SK-N-SH (cell line): ENCODE data around the gene ZNF555.

Experiments used
- EP300 ChIP-seq, 2 experiments: IDR thresholded peaks; 2 replicates each; pipeline versions ENCODE4 v1.4.0 to v1.6.1; 2012; ENCODE audit warnings: borderline replicate concordance in 1 of 2, low read depth in 1 of 2, low read length in 1 of 2
- EZH2phosphoT487 ChIP-seq: fragments of 200-600 bp; sonication (generic); IDR thresholded peaks from 2 replicates; pipeline ENCODE4 v1.6.1; 2017; ENCODE audit warnings: low read depth, mixed run types, mild to moderate bottlenecking, antibody characterized with exemption, moderate library complexity, borderline replicate concordance
- FOXJ3 ChIP-seq: sonication (generic); formaldehyde crosslinking; IDR thresholded peaks from 2 replicates; pipeline ENCODE4 v1.5.1; 2020; ENCODE audit warnings: mild to moderate bottlenecking, missing genetic modification reagents
- FOXM1 ChIP-seq: IDR thresholded peaks from 2 replicates; pipeline ENCODE4 v1.4.0; 2012; ENCODE audit warnings: low read depth, mild to moderate bottlenecking
- MAX ChIP-seq: IDR thresholded peaks from 2 replicates; pipeline ENCODE4 v1.4.0; 2012; ENCODE audit warnings: low read depth
- RAD21 ChIP-seq: IDR thresholded peaks from 2 replicates; pipeline ENCODE4 v1.6.1; 2012; ENCODE audit warnings: mild to moderate bottlenecking, low read length
- SMC3 ChIP-seq: IDR thresholded peaks from 2 replicates; pipeline ENCODE4 v1.6.1; 2012; ENCODE audit warnings: low read depth, low read length, improper control_type of control experiment
- TAF1 ChIP-seq: IDR thresholded peaks from 2 replicates; pipeline ENCODE4 v1.6.1; 2012; ENCODE audit warnings: low read depth, mild to moderate bottlenecking, low read length, moderate library complexity, borderline replicate concordance
- TF ChIP-seq, protein P1 (sequence below): fragments of 200-600 bp; sonication (generic); IDR thresholded peaks from 2 replicates; pipeline ENCODE4 v1.6.1; 2017; ENCODE audit warnings: antibody characterized with exemption, mild to moderate bottlenecking, moderate library complexity
- TF ChIP-seq, protein P2 (sequence below): IDR thresholded peaks from 2 replicates; pipeline ENCODE4 v1.6.1; 2012; ENCODE audit warnings: mild to moderate bottlenecking, low read depth, low read length, moderate library complexity

DNA sequence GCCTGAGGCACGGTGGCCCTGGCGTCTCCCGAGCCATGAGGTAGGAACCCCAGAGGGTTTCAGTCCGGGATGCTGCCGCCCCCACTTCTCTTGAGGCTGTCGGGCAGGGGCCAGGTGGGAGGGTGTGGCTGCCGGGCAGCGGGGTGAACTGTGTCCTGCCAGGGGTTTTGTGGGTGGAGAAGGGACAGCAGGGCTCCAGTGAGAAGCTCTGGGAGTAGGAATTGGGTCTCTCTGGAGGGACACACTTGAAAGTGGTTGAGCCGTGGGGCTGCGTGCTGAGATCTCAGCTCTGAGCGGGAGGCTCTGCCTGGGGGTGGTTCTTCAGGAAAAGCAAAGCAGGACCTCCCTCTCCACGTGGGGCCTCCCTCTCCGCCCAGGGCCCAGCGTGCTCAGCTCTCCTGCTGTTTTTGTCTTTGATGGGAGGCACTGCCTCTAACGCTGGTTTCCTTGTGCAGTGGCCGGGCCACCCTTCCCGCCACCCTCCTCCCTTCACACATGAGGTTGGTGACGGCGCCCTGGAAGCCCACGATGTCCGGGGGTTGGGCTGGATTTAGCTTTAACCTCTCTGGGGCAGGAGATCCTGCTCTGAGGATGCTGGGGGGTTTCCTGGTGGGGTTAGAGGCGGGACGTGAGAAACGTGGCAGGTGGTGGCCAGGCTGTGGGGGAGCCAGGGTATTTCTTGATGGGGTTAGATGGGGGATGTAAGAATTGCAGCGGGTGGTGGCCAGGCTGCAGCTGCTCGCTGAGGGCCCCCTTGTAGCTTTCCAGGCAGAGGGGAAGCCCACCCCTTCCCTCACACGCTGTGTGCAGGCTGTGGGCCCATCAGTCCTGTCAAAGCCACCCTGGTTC, 36.9 kb upstream of the ZNF555 start:
- TF ChIP-seq FOXM1 (no peak), SMC3 (no peak), FOXJ3 (CRISPR knock-in tag) (no peak), EP300 (IDR thresholded peaks at IDR 0.05; ENCODE audit: borderline replicate concordance in 1 of 2, low read depth in 1 of 2, low read length in 1 of 2) (no peak), MAX (no peak), RAD21 (no peak), EZH2phosphoT487 (no peak), TAF1 (no peak)
- TF ChIP-seq, protein P1, sequence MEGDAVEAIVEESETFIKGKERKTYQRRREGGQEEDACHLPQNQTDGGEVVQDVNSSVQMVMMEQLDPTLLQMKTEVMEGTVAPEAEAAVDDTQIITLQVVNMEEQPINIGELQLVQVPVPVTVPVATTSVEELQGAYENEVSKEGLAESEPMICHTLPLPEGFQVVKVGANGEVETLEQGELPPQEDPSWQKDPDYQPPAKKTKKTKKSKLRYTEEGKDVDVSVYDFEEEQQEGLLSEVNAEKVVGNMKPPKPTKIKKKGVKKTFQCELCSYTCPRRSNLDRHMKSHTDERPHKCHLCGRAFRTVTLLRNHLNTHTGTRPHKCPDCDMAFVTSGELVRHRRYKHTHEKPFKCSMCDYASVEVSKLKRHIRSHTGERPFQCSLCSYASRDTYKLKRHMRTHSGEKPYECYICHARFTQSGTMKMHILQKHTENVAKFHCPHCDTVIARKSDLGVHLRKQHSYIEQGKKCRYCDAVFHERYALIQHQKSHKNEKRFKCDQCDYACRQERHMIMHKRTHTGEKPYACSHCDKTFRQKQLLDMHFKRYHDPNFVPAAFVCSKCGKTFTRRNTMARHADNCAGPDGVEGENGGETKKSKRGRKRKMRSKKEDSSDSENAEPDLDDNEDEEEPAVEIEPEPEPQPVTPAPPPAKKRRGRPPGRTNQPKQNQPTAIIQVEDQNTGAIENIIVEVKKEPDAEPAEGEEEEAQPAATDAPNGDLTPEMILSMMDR, result no peak
- TF ChIP-seq, protein P2, sequence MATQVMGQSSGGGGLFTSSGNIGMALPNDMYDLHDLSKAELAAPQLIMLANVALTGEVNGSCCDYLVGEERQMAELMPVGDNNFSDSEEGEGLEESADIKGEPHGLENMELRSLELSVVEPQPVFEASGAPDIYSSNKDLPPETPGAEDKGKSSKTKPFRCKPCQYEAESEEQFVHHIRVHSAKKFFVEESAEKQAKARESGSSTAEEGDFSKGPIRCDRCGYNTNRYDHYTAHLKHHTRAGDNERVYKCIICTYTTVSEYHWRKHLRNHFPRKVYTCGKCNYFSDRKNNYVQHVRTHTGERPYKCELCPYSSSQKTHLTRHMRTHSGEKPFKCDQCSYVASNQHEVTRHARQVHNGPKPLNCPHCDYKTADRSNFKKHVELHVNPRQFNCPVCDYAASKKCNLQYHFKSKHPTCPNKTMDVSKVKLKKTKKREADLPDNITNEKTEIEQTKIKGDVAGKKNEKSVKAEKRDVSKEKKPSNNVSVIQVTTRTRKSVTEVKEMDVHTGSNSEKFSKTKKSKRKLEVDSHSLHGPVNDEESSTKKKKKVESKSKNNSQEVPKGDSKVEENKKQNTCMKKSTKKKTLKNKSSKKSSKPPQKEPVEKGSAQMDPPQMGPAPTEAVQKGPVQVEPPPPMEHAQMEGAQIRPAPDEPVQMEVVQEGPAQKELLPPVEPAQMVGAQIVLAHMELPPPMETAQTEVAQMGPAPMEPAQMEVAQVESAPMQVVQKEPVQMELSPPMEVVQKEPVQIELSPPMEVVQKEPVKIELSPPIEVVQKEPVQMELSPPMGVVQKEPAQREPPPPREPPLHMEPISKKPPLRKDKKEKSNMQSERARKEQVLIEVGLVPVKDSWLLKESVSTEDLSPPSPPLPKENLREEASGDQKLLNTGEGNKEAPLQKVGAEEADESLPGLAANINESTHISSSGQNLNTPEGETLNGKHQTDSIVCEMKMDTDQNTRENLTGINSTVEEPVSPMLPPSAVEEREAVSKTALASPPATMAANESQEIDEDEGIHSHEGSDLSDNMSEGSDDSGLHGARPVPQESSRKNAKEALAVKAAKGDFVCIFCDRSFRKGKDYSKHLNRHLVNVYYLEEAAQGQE, result no peak
